Breast epithelium (tissue), 3 donors: Measurements from ENCODE around the gene AP4S1.

ENCODE experiments used
- POLR2A ChIP-seq: fragments of 450-650 bp; IDR thresholded peaks from one replicate; pipeline ENCODE4 v1.6.1; 2016; ENCODE audit warnings: antibody characterized with exemption, mild to moderate bottlenecking, moderate library complexity
- POLR2AphosphoS5 ChIP-seq, 3 donors: sonication (generic); formaldehyde crosslinking; IDR thresholded peaks; one replicate each; pipeline ENCODE4 v1.6.1; 2017; ENCODE audit warnings: antibody characterized with exemption in 3 of 3
- TF ChIP-seq, protein P1 (sequence below), 3 donors: fragments of 450-650 bp; IDR thresholded peaks; one replicate each; pipeline ENCODE4 v1.5.1; 2016 to 2017; ENCODE audit warnings: antibody characterized with exemption in 3 of 3, mild to moderate bottlenecking in 3 of 3, moderate library complexity in 3 of 3

DNA sequence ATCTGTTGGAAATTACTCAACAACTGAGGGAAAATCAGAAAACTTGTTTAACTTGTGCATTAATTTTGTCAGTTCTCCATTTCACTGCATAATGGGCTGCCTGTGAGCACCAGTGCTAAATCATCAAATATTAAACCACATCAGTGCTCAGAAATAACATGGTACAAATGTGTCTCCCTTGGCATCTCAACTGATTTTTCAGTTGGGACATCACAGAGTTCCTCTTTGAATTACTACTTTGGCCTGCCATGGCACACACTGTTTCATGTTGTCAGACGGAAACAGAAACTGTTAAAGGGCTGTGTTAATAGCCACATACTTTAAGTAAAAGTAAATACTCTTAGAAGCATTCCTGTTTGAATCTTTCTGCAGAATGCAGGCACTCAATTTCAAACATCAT is 42.8 kb downstream of the AP4S1 start:
- TF ChIP-seq POLR2AphosphoS5 (IDR thresholded peaks at IDR 0.05) (no peak), POLR2A (no peak)
- TF ChIP-seq, protein P1, sequence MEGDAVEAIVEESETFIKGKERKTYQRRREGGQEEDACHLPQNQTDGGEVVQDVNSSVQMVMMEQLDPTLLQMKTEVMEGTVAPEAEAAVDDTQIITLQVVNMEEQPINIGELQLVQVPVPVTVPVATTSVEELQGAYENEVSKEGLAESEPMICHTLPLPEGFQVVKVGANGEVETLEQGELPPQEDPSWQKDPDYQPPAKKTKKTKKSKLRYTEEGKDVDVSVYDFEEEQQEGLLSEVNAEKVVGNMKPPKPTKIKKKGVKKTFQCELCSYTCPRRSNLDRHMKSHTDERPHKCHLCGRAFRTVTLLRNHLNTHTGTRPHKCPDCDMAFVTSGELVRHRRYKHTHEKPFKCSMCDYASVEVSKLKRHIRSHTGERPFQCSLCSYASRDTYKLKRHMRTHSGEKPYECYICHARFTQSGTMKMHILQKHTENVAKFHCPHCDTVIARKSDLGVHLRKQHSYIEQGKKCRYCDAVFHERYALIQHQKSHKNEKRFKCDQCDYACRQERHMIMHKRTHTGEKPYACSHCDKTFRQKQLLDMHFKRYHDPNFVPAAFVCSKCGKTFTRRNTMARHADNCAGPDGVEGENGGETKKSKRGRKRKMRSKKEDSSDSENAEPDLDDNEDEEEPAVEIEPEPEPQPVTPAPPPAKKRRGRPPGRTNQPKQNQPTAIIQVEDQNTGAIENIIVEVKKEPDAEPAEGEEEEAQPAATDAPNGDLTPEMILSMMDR (IDR thresholded peaks at IDR 0.05) = no peak
